ENCODE data around the gene CIDEA. TPM values are rescaled to one million over a fixed set of nuclear protein-coding genes. Genes with fewer than 3 reads are reported as not detected.

Gene CIDEA
- total and polyA plus RNA-seq, 9 of the 15 experiments (the other 6 are each of a cell fraction or from before 2014, with no cell fraction given), result not detected

- Histone ChIP-seq H4K20me1 (replicated peaks; ENCODE audit: control insufficient read depth, insufficient read depth, low read length) (no peaks in the 10 kb centered on the region), H3K79me2 (ENCODE audit: control insufficient read depth, insufficient read depth, low read length) (peaks cover 3% of the 10 kb centered on the region; the same call in 1 of the 3 replicates), H3K27me3 (ENCODE audit: control insufficient read depth in 2 of 2, insufficient read depth in 2 of 2, low read length in 2 of 2) (no peaks in the 10 kb centered on the region), H3K36me3 (ENCODE audit: control insufficient read depth, insufficient read depth, low read length) (peaks cover 75% of the 10 kb centered on the region), H3K9ac (ENCODE audit: insufficient read depth in 1 of 2, low read depth in 2 of 2, low read length in 2 of 2) (no peak overlapping the region), H3K4me1 (replicated peaks in 1 of 2; ENCODE audit: control insufficient read depth in 2 of 2, insufficient read depth in 2 of 2, low read length in 2 of 2) (peaks cover 0 to 7% of the 10 kb centered on the region in 2 experiments; a peak in 3 of 5 replicates), H3K4me2 (ENCODE audit: insufficient read depth, low read length) (no peak overlapping the region), H3K4me3 (no peak overlapping the region), H2AFZ (ENCODE audit: low read depth, low read length) (no peak overlapping the region), H3K27ac (ENCODE audit: extremely low read depth, low read depth, low read length) (no peak overlapping the region), H3K9me3 (replicated peaks; ENCODE audit: control insufficient read depth, insufficient read depth, low read depth, low read length) (no peaks in the 10 kb centered on the region), H3K9me1 (ENCODE audit: control insufficient read depth, insufficient read depth, low read length) (no peaks in the 10 kb centered on the region)
- ChIA-PET POLR2A (interaction anchor here (0.7 to 2.7 kb wide), 4 partner anchors 8 to 581 kb away, joined by 3 to 23 read pairs (median 8); no protein-coding TSS in a partner anchor), CTCF (ENCODE audit: low intra/inter-chr PET ratio) (interaction anchor here (1.2 kb wide), 1 partner anchor 333 kb away, joined by 4 read pairs; no protein-coding TSS in a partner anchor)
- no peak for DNase-seq (ENCODE audit: extremely low read depth in 1 of 4, low spot score in 3 of 4)
- 89% methylated on average over 9 of the region's 12 CpGs for WGBS (ENCODE audit: insufficient coverage, low coverage, missing lambda C conversion rate)
- in situ Hi-C loops (cut with MboI) (no loop called here), intact Hi-C loops (cut with micrococcal nuclease) (loop anchor here (5.0 kb wide), 1 partner anchor 45 kb away; no protein-coding TSS in a partner anchor)
- no TSS peak for BruUV-seq (replicated peaks)
- FAIRE-seq, result no peak
- TF ChIP-seq SUPT5H (IDR thresholded peaks at IDR 0.05), result peak; percentile 42; the same call in 1 of the 2 replicates
- peak; percentile 4; the same call in 1 of the 2 replicates for TF ChIP-seq POLR2AphosphoS5 (IDR thresholded peaks at IDR 0.05; ENCODE audit: control insufficient read depth, insufficient read depth, low read depth, low read length)
- no peak for TF ChIP-seq ZNF324 (CRISPR knock-in tag; IDR thresholded peaks at IDR 0.05)
- peak; percentile 38; the same call in 1 of the 2 replicates for TF ChIP-seq POLR2G (IDR thresholded peaks at IDR 0.05; ENCODE audit: low read depth, low read length)
- peak; percentile 24; the same call in 1 of the 2 replicates for TF ChIP-seq ZNF740 (CRISPR knock-in tag; IDR thresholded peaks at IDR 0.05)
- no peak for TF ChIP-seq ZNF740 (tag; IDR thresholded peaks at IDR 0.05)
- TF ChIP-seq NFYB (IDR thresholded peaks at IDR 0.05; ENCODE audit: extremely low read depth, insufficient read length), result no peak
- 0 out of 2 replicates have a peak, but pooled peaks have one; percentile 24 for TF ChIP-seq RBFOX2 (IDR thresholded peaks at IDR 0.05; ENCODE audit: low read depth, low read length)
- no peak for TF ChIP-seq SMARCC2 (IDR thresholded peaks at IDR 0.05; ENCODE audit: low read depth)
- TF ChIP-seq POLR2A (conservative IDR thresholded peaks at IDR 0.05), result peak; percentile 42; the same call in 1 of the 2 replicates
- no peak for TF ChIP-seq ASH1L (IDR thresholded peaks at IDR 0.05; ENCODE audit: borderline replicate concordance, low read depth, partially characterized antibody)
- TF ChIP-seq ZNF764 (CRISPR knock-in tag; IDR thresholded peaks at IDR 0.05; ENCODE audit: low read depth), result no peak
- peak; percentile 22 for ATAC-seq
Observed at GRCh38 chr18:12326711-12327460, 72.7 kb downstream of the CIDEA start.

Small RNAs within 50 kb of the gene (small RNA-seq; reads per million reads assigned to genes)
- gene RNU6-170P, result not detected

Other genes with a start within 250 kb of the CIDEA start
- 0.33 and 0.45 TPM in 2 replicates for gene ANKRD62, start 160.5 kb upstream of the CIDEA start, total RNA-seq (2014; rRNA removed)
- 0.96 and 1.1 TPM in 2 replicates for gene ANKRD62, start 160.5 kb upstream of the CIDEA start, total RNA-seq (2014; rRNA removed; fragmentation: Illumina TruSeq; extraction: Trizol)
- gene ANKRD62, start 160.5 kb upstream of the CIDEA start, total RNA-seq (2015; rRNA removed; fragmentation: Illumina TruSeq; extraction: Trizol), result 0.83 and 1.1 TPM in 2 replicates
- 0.44 and 0.69 TPM in 2 replicates for gene ANKRD62, start 160.5 kb upstream of the CIDEA start, total RNA-seq (2021)
- gene ANKRD62, start 160.5 kb upstream of the CIDEA start, polyA plus RNA-seq (2011; rRNA removed), result not detected in 2 replicates
- 0.18 and 0.31 TPM in 2 replicates for gene ANKRD62, start 160.5 kb upstream of the CIDEA start, polyA plus RNA-seq (2014; fragmentation: Illumina TruSeq; extraction: Trizol)
- gene ANKRD62, start 160.5 kb upstream of the CIDEA start, polyA plus RNA-seq (2014; fragmentation: Nextera tagmentation; extraction: Ambion mirVana), result under 1 TPM; 0.28 to 0.48 TPM
- 0.16 and 0.89 TPM in 2 replicates for gene ANKRD62, start 160.5 kb upstream of the CIDEA start, polyA plus RNA-seq (2014; rRNA removed)
- 230 and 404 TPM in 2 replicates for gene TUBB6, start 53.9 kb downstream of the CIDEA start, total RNA-seq (2014; rRNA removed)
- gene TUBB6, start 53.9 kb downstream of the CIDEA start, total RNA-seq (2014; rRNA removed; fragmentation: Illumina TruSeq; extraction: Trizol), result 52.0 and 55.4 TPM in 2 replicates
- 80.2 and 81.1 TPM in 2 replicates for gene TUBB6, start 53.9 kb downstream of the CIDEA start, total RNA-seq (2015; rRNA removed; fragmentation: Illumina TruSeq; extraction: Trizol)
- gene TUBB6, start 53.9 kb downstream of the CIDEA start, total RNA-seq (2021), result 110 and 117 TPM in 2 replicates
- 142 and 147 TPM in 2 replicates for gene TUBB6, start 53.9 kb downstream of the CIDEA start, polyA plus RNA-seq (2011; rRNA removed)
- gene TUBB6, start 53.9 kb downstream of the CIDEA start, polyA plus RNA-seq (2014; fragmentation: Illumina TruSeq; extraction: Trizol), result 70.2 and 110 TPM in 2 replicates
- gene TUBB6, start 53.9 kb downstream of the CIDEA start, polyA plus RNA-seq (2014; fragmentation: Nextera tagmentation; extraction: Ambion mirVana), result 10 to 100 TPM; 43.9 to 45.0 TPM
- 223 and 254 TPM in 2 replicates for gene TUBB6, start 53.9 kb downstream of the CIDEA start, polyA plus RNA-seq (2014; rRNA removed)
- 87.1 and 99.4 TPM in 2 replicates for gene AFG3L2, start 122.9 kb downstream of the CIDEA start, total RNA-seq (2014; rRNA removed)
- 109 and 115 TPM in 2 replicates for gene AFG3L2, start 122.9 kb downstream of the CIDEA start, total RNA-seq (2014; rRNA removed; fragmentation: Illumina TruSeq; extraction: Trizol)
- 94.4 and 97.2 TPM in 2 replicates for gene AFG3L2, start 122.9 kb downstream of the CIDEA start, total RNA-seq (2015; rRNA removed; fragmentation: Illumina TruSeq; extraction: Trizol)
- 86.4 and 96.5 TPM in 2 replicates for gene AFG3L2, start 122.9 kb downstream of the CIDEA start, total RNA-seq (2021)
- 61.3 and 82.2 TPM in 2 replicates for gene AFG3L2, start 122.9 kb downstream of the CIDEA start, polyA plus RNA-seq (2011; rRNA removed)
- 79.0 and 84.0 TPM in 2 replicates for gene AFG3L2, start 122.9 kb downstream of the CIDEA start, polyA plus RNA-seq (2014; fragmentation: Illumina TruSeq; extraction: Trizol)
- 10 to 100 TPM; 24.1 to 25.6 TPM for gene AFG3L2, start 122.9 kb downstream of the CIDEA start, polyA plus RNA-seq (2014; fragmentation: Nextera tagmentation; extraction: Ambion mirVana)
- gene AFG3L2, start 122.9 kb downstream of the CIDEA start, polyA plus RNA-seq (2014; rRNA removed), result 76.8 and 80.5 TPM in 2 replicates
- gene PRELID3A, start 153.6 kb downstream of the CIDEA start, total RNA-seq (2014; rRNA removed), result 5.3 and 5.4 TPM in 2 replicates
- 5.4 and 5.8 TPM in 2 replicates for gene PRELID3A, start 153.6 kb downstream of the CIDEA start, total RNA-seq (2014; rRNA removed; fragmentation: Illumina TruSeq; extraction: Trizol)
- 5.4 and 6.6 TPM in 2 replicates for gene PRELID3A, start 153.6 kb downstream of the CIDEA start, total RNA-seq (2015; rRNA removed; fragmentation: Illumina TruSeq; extraction: Trizol)
- gene PRELID3A, start 153.6 kb downstream of the CIDEA start, total RNA-seq (2021), result 4.8 and 7.3 TPM in 2 replicates
- gene PRELID3A, start 153.6 kb downstream of the CIDEA start, polyA plus RNA-seq (2011; rRNA removed), result 5.7 and 6.2 TPM in 2 replicates
- gene PRELID3A, start 153.6 kb downstream of the CIDEA start, polyA plus RNA-seq (2014; fragmentation: Illumina TruSeq; extraction: Trizol), result 5.1 and 5.4 TPM in 2 replicates
- gene PRELID3A, start 153.6 kb downstream of the CIDEA start, polyA plus RNA-seq (2014; fragmentation: Nextera tagmentation; extraction: Ambion mirVana), result under 1 TPM; 0.14 to 0.32 TPM
- 7.8 and 14.3 TPM in 2 replicates for gene PRELID3A, start 153.6 kb downstream of the CIDEA start, polyA plus RNA-seq (2014; rRNA removed)

Data from K562 (cell line).